Thoracic aorta (tissue), 2 donors: ENCODE results near the gene DPP6. TPM values are rescaled to one million over a fixed set of nuclear protein-coding genes. Genes with fewer than 3 reads are reported as not detected.

Experiments used
- ATAC-seq: fragments of 150-250 bp; one replicate; pipeline ENCODE4 v1.8.0; 2017; ENCODE audit warnings: low read depth; ENCODE audit not compliant: insufficient number of reproducible peaks, low FRiP score
- DNase-seq: peaks from one replicate; pipeline ENCODE4 v3.0.0-alpha.2; 2020; ENCODE audit warnings: low spot score
- H3K27ac ChIP-seq, 2 donors: fragments of 200-600 bp; sonication (generic); 1 replicate in 1 of 2; 2 replicates in 1 of 2; pipeline ENCODE4 v1.5.1; 2016; ENCODE audit warnings: mild to moderate bottlenecking in 2 of 2, moderate library complexity in 2 of 2
- H3K27me3 ChIP-seq: fragments of 200-600 bp; sonication (generic); replicated peaks from 2 replicates; pipeline ENCODE4 v1.6.0; 2016; ENCODE audit warnings: mild to moderate bottlenecking; ENCODE audit not compliant: insufficient read depth
- H3K36me3 ChIP-seq: fragments of 200-600 bp; sonication (generic); one replicate; pipeline ENCODE4 v1.5.1; 2016
- H3K4me1 ChIP-seq, 2 donors: fragments of 200-600 bp; sonication (generic); 1 replicate in 1 of 2; 2 replicates in 1 of 2; pipeline versions ENCODE4 v1.5.1 to v1.6.0; 2016; ENCODE audit warnings: low read depth in 2 of 2, mild to moderate bottlenecking in 1 of 2; ENCODE audit not compliant: control insufficient read depth in 1 of 2
- H3K4me3 ChIP-seq: fragments of 200-600 bp; sonication (generic); 2 replicates; pipeline ENCODE4 v1.5.1; 2016; ENCODE audit warnings: mild to moderate bottlenecking
- H3K9me3 ChIP-seq: fragments of 200-600 bp; sonication (generic); 2 replicates; pipeline ENCODE4 v1.5.1; 2016
- total RNA-seq, 2 donors: library from RNA; depleted of rRNA; stranded (reverse); fragments of >200 nt; gene quantifications; one replicate each; pipeline versions ENCODE4 v1.1.0 to v1.2.3, GENCODE V29; 2016
- TF ChIP-seq, protein P1 (sequence below): fragments of 200-600 bp; sonication (generic); IDR thresholded peaks from one replicate; pipeline ENCODE4 v1.5.1; 2019; ENCODE audit warnings: antibody characterized with exemption

Gene DPP6
- total RNA-seq, 2 donors from 2014 or later: not detected

DNA sequence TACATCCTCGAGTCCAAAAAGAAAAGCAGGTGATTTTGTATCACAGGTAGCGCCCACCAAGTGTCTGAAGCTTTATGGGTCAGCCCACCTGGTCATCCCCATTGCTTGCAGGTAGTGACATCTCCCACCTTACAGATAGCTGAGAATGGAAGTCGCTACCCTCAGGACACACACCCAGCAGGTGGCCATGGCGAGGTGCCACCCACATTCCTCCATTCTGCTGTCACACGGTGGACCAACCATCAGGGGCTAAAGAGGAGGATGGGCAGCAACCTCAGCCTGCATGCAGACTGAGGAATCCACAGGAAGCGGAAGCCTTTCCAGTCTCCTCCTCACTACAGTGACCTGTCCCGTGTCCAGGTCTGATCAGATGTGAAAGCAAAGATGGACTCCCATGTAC is 787.9 kb downstream of the DPP6 start:
- Histone ChIP-seq H3K27ac (no peak overlapping the region), H3K36me3 (no peaks in the 10 kb centered on the region), H3K4me1 (no peaks in the 10 kb centered on the region), H3K27me3 (no peaks in the 10 kb centered on the region), H3K4me3 (no peak overlapping the region), H3K9me3 (no peaks in the 10 kb centered on the region)
- DNase-seq (no peak), ATAC-seq (no peak)
- TF ChIP-seq, protein P1, sequence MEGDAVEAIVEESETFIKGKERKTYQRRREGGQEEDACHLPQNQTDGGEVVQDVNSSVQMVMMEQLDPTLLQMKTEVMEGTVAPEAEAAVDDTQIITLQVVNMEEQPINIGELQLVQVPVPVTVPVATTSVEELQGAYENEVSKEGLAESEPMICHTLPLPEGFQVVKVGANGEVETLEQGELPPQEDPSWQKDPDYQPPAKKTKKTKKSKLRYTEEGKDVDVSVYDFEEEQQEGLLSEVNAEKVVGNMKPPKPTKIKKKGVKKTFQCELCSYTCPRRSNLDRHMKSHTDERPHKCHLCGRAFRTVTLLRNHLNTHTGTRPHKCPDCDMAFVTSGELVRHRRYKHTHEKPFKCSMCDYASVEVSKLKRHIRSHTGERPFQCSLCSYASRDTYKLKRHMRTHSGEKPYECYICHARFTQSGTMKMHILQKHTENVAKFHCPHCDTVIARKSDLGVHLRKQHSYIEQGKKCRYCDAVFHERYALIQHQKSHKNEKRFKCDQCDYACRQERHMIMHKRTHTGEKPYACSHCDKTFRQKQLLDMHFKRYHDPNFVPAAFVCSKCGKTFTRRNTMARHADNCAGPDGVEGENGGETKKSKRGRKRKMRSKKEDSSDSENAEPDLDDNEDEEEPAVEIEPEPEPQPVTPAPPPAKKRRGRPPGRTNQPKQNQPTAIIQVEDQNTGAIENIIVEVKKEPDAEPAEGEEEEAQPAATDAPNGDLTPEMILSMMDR: no peak

GRCh38 chr7:154841731-154842331 is 789.6 kb downstream of the DPP6 start:
- no peak overlapping the region for H3K4me3 ChIP-seq
- DNase-seq (no peak), ATAC-seq (no peak)
- no peaks in the 10 kb centered on the region for H3K4me1 ChIP-seq
- H3K27me3 ChIP-seq: no peaks in the 10 kb centered on the region
- TF ChIP-seq, protein P1: no peak
- no peak overlapping the region for H3K27ac ChIP-seq
- no peaks in the 10 kb centered on the region for H3K36me3 ChIP-seq
- H3K9me3 ChIP-seq: no peaks in the 10 kb centered on the region

DNA sequence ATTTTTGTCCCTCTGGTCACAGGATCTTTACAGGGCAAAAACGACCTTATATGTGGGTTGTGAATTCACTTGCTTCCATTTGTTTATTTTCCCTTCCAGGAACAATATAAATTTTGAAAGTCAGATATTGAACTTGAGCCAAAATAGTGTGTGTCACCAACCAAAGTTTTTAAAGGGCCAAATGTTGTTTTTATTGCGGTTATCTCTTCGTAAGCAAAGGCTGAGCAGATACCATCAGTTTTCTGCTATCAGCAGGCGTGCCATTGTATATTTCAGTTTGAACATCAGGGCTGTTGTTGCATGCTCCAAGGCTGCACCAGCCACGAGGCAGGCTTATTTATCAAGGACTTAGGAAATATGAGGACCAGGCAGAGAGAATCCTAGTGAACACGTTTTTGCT is 790.4 kb downstream of the DPP6 start:
- no peak for DNase-seq
- TF ChIP-seq, protein P1: no peak
- Histone ChIP-seq H3K4me3 (no peak overlapping the region), H3K36me3 (no peaks in the 10 kb centered on the region), H3K4me1 (no peaks in the 10 kb centered on the region), H3K27me3 (no peaks in the 10 kb centered on the region), H3K9me3 (no peaks in the 10 kb centered on the region), H3K27ac (no peak overlapping the region)
- no peak for ATAC-seq

DNA sequence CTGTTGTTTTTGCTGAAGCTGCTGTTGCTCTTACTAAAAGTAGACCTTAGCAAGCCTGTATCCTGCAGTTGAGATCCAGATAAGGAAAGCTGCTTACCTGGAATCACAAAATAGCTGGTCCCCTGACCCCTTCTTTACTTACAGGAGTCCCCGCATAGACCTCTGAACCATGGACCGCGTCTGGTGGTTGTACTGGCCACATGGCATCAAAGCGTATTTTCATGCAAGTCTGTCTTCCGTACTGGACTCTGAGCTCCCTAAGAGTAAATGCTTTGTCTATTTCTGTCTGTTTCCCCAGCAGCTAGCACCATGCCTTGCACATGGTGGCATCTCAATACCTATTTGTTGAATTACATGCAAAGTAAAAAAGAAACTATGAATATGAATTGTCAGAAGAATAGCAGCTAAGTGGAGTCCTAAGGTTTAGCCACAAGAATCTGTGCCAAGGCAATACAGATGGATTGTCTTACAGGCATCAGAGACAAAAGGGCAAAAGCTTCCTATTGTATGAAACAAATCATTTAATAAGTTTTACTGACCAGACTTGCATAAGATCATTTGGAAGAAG is 791.6 kb downstream of the DPP6 start:
- no peaks in the 10 kb centered on the region for H3K27me3 ChIP-seq
- ATAC-seq: no peak

DNA sequence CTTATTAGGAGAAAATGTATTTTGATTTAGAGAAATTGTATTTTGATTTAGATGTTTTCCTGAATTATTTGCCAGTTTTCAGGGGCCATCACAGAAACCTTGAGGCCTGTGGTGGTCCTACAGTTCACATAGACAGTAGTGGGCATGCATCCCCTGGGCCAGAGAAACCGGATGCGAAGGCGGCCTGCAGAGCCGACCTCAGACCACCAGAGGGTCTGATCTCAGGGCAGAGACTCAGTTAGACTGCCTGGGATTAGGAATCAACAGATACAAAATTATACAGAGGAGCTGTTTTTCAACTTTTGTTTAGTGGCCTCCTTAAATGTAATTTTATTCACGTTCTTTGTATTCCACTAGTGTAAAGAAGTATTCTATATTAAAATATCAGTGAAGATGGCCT is 792.3 kb downstream of the DPP6 start:
- Histone ChIP-seq H3K4me3 (no peak overlapping the region), H3K36me3 (no peaks in the 10 kb centered on the region), H3K9me3 (no peaks in the 10 kb centered on the region), H3K27ac (no peak overlapping the region), H3K4me1 (no peaks in the 10 kb centered on the region), H3K27me3 (no peaks in the 10 kb centered on the region)
- DNase-seq (no peak), ATAC-seq (no peak)
- TF ChIP-seq, protein P1: no peak

More for the DNA sequence above, 791.6 kb downstream of the DPP6 start:
- Histone ChIP-seq H3K4me3 (no peak overlapping the region), H3K4me1 (no peaks in the 10 kb centered on the region), H3K36me3 (no peaks in the 10 kb centered on the region), H3K27ac (no peak overlapping the region), H3K9me3 (no peaks in the 10 kb centered on the region)
- no peak for DNase-seq
- TF ChIP-seq, protein P1: no peak
